Renal cortex interstitium (tissue), 15 donors: ENCODE measurements around the gene LRRC40. TPM values are rescaled to one million over a fixed set of nuclear protein-coding genes. Genes with fewer than 3 reads are reported as not detected.

ENCODE experiments used
- DNase-seq, 11 donors: peaks; one replicate each; pipeline ENCODE4 v3.0.0-alpha.2; 2013; ENCODE audit warnings: low read depth in 9 of 11, low spot score in 4 of 11; ENCODE audit errors: extremely low read depth in 1 of 11
- long read RNA-seq, 16 experiments: transcript quantifications; one replicate each; lab custom pipeline, GENCODE V29; 2026
- polyA plus RNA-seq, 3 donors: library from polyadenylated mRNA; unstranded; fragments of 120-200 nt; gene quantifications; one replicate each; pipeline ENCODE4 v1.2.1, GENCODE V29; 2013; ENCODE audit not compliant: insufficient read length in 3 of 3

The LRRC40 gene
- polyA plus RNA-seq: 10 to 100 TPM; 23.4 to 27.5 (median 24.9) TPM
- long read RNA-seq, donor 1, partial matches to known transcripts: 0 of 3 reads
- long read RNA-seq, donor 1, other reads (novel, unspliced or antisense): 0 of 3 reads
- long read RNA-seq, donor 2, partial matches to known transcripts: 0 of 2 reads
- long read RNA-seq, donor 2, other reads (novel, unspliced or antisense): 0 of 2 reads
- long read RNA-seq, donor 3, transcript LRRC40-201 (15 exons, 2,884 nt): major isoform, 7 of 865 reads
- long read RNA-seq, donor 3, partial matches to known transcripts: 817 of 865 reads
- long read RNA-seq, donor 3, other reads (novel, unspliced or antisense): 41 of 865 reads
- long read RNA-seq, donor 4, partial matches to known transcripts: 588 of 613 reads
- long read RNA-seq, donor 4, other reads (novel, unspliced or antisense): 22 of 613 reads
- long read RNA-seq, donor 5: 0 reads
- long read RNA-seq, donor 6, partial matches to known transcripts: 705 of 709 reads
- long read RNA-seq, donor 6, other reads (novel, unspliced or antisense): 0 of 709 reads
- long read RNA-seq, donor 7, transcript LRRC40-201 (15 exons, 2,884 nt): major isoform, 6 of 792 reads
- long read RNA-seq, donor 7, partial matches to known transcripts: 757 of 792 reads
- long read RNA-seq, donor 7, other reads (novel, unspliced or antisense): 29 of 792 reads
- long read RNA-seq, donor 8, transcript LRRC40-201 (15 exons, 2,884 nt): major isoform, 11 of 1,196 reads
- long read RNA-seq, donor 8, partial matches to known transcripts: 1,160 of 1,196 reads
- long read RNA-seq, donor 8, other reads (novel, unspliced or antisense): 25 of 1,196 reads
- long read RNA-seq, donor 9, partial matches to known transcripts: 356 of 370 reads
- long read RNA-seq, donor 9, other reads (novel, unspliced or antisense): 13 of 370 reads
- long read RNA-seq, donor 10, transcript LRRC40-201 (15 exons, 2,884 nt): major isoform, 5 of 22 reads
- long read RNA-seq, donor 10, partial matches to known transcripts: 17 of 22 reads
- long read RNA-seq, donor 10, other reads (novel, unspliced or antisense): 0 of 22 reads
- long read RNA-seq, donor 11, transcript LRRC40-201 (15 exons, 2,884 nt): major isoform, 11 of 384 reads
- long read RNA-seq, donor 11, partial matches to known transcripts: 341 of 384 reads
- long read RNA-seq, donor 11, other reads (novel, unspliced or antisense): 32 of 384 reads
- long read RNA-seq, donor 12, partial matches to known transcripts: 407 of 408 reads
- long read RNA-seq, donor 12, other reads (novel, unspliced or antisense): 0 of 408 reads
- long read RNA-seq, donor 13, transcript LRRC40-201 (15 exons, 2,884 nt): major isoform, 9 of 9 reads
- long read RNA-seq, donor 13, partial matches to known transcripts: 0 of 9 reads
- long read RNA-seq, donor 13, other reads (novel, unspliced or antisense): 0 of 9 reads
- long read RNA-seq, donor 14, transcript LRRC40-201 (15 exons, 2,884 nt): major isoform, 8 of 8 reads
- long read RNA-seq, donor 14, partial matches to known transcripts: 0 of 8 reads
- long read RNA-seq, donor 14, other reads (novel, unspliced or antisense): 0 of 8 reads
- long read RNA-seq, donor 15, partial matches to known transcripts: 119 of 127 reads
- long read RNA-seq, donor 15, other reads (novel, unspliced or antisense): 5 of 127 reads
- long read RNA-seq, donor 16, transcript LRRC40-201 (15 exons, 2,884 nt): major isoform, 6 of 1,859 reads
- long read RNA-seq, donor 16, partial matches to known transcripts: 1,771 of 1,859 reads
- long read RNA-seq, donor 16, other reads (novel, unspliced or antisense): 82 of 1,859 reads

DNA sequence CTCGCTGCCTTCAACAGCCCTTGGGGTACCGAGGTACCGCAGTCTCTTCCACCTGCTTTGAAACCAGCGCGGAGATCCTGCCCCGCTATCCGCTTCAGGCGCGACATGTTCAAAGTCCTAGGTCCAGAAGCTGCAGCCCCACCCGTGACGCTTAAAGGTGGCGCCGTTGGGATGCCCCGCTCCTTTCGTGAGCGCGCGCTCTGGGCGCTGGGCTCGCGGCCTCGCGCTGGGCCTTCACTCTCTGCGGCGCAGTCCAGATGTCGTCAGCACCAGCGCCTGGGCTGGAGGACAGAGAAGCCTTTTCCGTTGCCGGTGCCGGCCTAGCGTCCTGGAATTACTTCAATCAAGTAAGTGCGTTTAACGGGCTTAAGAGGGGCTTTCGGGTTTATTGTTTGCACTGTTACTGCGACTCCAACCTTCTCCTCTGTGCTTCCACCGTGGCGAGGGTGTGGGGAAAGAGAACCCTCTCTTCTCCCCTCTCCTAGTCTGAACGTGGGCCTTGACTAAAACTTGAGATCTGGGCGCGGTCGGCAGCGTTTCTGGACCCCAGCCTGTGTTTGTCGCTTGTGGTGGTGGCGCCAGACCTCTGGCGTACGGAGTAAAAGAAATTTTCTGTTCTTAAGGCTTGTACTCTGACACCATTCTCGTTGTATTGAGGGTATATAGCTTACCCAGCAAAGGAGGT lies at the start of gene LRRC40:
TSS of gene LRRC40 (minus strand) at position 146 of the 685 bp plus-strand sequence. CDS start at position 107, 39 bp downstream.
- peak; percentile 90 to 97 (median 96) for DNase-seq

DNA sequence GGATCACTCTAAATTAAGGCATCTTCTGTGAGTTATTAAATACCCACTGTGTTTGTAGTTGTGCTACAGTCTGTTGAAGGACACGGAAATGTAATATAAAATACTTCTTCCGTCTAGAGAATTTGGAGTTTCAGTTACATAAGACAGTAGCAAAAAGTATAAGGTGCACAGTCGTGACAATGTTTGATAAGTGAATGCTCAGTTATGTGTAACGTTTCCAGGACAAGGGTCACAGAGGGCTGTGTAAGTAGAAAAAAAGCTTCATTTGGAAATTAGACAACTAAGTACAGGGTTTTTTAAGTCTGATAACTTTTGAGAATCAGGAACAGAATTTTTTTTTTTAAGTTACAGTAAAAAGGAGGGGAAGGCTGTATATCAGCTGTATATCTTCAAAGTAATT lies 43.4 kb upstream of the LRRC40 start:
- DNase-seq: no peak

DNA sequence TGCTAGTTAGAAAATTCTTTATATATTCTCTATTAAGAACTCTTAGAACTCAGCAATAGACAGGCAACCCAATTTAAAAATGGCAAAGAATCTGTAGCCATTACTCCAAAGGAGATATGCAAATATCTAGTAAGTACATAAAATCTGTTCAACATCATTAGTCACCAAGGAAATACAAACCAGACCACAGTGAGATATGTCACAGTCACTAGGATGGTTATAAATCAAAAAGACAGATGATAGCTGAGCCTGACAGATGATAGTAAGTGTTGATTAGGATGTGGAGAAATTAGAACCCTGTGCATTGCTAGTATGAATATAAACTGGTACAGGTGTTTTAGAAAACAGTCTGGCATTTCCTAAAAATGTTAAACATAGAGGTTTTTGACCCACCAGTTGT lies 42.4 kb upstream of the LRRC40 start:
- no peak for DNase-seq

DNA sequence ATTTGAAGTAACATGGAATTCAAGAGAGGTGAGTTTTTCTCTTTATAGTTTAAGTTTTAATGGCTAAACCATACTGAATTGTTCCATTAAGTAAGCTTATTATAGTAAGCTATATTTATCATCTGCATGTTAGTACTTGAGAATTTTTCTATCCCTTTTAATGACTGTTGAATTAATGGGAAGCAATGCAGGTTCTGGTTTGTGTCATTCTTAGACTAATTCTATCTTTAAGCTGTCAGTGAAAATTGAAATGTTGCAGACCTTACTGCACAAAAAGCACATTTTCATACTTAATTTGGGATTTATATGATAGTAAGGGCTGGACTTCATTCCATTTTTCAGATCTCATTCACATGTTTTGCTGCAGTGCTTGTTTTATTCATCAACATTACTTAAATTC lies 41.7 kb upstream of the LRRC40 start:
- DNase-seq: no peak

DNA sequence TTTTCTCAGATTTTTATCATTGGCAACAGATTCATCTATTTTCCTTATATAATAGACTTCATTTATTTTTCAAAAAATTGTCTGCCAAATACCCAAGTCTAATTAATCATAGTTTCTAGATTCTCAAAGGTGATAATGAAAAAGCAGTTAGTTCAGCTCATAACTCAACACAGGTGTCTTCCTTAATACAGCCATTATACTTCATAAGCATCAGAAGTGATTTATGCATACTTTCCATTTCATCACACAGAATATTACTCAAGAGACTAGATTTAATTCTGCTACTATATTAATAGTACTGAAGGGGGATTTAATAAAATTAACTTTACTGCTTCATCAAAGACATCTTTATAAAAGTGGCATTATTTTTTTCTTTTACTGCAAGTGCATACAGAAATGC lies 34.6 kb upstream of the LRRC40 start:
- DNase-seq: no peak

DNA sequence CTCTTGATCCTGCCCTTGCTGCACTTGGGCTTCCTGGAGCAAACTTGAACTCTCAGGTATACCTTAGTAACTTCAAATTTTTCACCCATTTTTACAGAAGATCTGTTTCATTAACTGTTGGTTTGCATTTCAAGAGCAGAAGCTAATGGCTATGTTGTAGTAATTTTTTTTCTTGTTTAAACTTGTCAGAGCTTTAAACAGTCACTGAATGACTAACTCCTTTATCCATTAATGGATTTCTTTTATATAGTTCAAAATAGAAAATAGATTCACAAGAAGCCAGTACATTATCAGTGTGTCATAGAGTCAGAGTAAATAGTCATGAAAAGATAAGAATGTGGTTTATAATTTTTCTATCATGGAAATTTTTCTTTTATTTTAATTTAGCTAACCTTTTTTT lies 29.4 kb upstream of the LRRC40 start:
- no peak for DNase-seq

DNA sequence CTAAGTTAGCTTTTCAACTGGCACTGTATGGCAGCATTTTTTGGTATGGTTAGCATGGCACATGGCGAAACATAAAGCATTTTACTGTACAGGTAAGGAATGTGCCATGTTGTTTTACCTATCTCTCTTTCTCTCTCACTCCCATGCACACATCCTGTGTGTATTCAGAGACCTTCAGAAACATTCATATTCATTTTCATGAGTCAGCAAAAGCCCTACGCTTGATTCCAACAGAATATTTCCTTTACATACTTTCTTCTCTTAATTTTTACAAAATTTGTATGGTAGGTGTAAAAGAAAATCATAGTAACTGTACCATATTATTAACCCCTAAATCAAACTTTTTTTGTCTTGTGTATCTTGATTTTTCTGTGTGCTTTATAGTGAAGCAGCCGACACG lies 26.1 kb upstream of the LRRC40 start:
- DNase-seq: no peak

DNA sequence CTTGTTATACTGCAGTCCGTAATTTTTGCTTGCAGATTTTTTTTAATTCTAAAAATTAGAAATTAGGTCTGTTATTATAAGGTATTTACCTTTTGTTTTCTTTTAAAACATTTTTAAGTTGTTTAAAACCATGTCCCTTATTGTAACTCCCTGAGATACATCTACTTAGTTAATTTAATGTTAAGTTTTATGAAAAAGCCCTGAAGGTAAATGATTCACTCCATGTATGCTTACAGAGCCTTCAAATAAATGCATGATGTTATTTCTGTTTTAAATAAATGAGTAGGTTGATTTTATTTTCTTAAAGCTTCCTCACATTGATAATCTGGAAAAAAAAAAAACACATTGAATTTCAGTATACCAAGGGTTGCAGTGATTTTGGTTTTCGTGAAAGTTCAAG lies 23.3 kb upstream of the LRRC40 start:
- no peak for DNase-seq

DNA sequence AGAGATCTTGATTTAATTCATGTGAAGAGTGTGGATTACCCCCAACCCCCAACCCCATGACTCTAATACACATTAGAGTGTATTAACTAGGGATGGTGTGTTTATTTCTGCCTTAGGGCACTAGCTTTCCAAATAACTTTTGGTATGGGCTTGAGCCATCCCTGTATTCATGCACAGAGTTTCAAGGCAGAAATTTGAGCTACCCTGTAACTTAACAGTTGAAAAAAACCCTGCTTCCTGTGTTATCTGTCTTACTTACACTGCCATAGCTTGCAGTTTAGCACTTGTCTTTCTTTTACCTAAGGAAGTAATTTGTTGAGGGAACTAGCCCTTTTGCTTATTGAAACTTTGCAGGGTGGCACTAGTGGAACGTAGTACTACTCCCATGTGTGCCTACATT lies 22.1 kb upstream of the LRRC40 start:
- DNase-seq: no peak

DNA sequence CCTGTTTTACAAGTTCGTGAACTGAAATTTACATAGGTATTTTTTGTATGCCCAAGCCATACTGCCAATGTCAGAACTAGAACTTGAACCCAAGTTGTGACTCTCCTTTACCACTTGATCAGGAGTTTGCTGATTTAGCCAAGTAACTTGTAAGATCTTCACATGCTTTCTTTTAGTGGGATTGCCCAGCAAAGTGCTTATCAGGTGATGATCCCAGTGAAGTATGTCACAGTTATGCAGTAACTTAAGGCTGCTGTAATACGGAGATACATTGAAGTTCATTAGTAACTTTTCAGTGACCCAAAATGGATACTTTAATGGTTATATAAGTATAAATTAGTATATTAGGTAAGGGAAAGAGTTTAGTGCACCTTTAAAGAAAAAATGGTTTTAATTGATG lies 19.6 kb upstream of the LRRC40 start:
- no peak for DNase-seq

DNA sequence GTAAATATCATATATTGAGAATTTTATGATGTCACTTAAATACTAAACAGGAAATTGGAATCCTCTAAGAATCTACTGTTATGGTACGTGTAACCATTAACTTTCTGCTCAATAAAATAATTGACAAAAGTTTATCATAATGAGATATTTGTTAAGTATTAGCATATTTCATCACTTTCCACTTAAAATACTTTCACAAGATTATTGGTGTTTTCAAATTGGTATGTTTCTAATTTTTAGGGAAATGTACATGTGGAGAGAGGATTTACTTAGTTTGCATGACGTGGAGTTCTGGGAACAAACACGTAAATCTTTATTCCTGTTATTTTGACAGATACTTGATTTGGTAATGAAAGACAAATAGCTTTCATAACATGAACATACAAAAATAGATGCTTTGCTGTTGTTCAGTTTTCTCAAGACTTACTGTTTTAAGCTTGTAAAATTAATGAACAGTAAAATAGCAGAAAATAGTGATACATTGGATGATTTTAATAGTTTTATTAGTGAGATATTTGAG lies 17.4 kb upstream of the LRRC40 start:
- DNase-seq: no peak

DNA sequence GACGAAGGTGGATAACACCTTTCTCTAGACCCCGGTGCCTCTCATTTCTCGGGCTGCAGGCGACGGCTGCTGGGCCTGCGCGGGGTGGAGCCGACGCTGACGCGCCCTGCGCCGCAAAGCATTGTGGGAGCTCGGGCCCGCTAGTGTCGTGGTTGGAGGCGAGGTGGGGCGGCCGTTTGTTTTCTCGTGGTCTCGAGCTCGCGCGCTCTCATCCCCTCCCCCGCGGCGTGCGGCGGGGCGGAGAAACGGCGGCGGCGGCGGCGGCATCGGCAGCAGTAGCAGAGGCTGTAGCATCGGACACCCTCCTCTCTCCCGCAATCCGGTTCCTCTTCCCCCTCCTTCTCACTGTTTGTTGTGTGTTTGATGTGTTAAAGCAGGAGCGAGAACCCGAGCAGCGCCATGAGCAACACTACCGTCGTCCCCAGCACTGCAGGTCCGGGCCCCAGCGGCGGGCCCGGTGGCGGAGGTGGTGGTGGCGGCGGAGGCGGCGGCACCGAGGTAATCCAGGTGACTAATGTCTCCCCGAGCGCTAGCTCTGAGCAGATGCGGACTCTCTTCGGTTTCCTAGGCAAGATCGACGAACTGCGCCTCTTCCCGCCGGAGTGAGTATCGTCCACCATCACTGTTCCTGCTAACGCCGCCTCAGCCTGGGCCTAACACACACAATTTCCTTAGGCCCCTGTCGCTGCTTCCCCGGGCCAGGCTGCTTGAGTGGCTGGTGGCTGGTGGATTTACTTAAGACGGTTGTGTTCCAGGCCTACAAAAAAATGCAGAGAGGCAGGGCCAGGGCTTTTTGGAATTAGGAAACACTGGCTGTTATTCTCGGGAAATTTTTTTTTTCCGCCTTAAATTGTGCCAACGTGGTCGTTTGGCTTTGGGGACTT lies 16.1 kb upstream of the LRRC40 start, which contains the start of gene SRSF11:
TSS of gene SRSF11 (plus strand) at position 143 of the 884 bp plus-strand sequence. CDS start at position 400, 257 bp downstream.
- DNase-seq: peak; percentile 85 to 96 (median 94)

DNA sequence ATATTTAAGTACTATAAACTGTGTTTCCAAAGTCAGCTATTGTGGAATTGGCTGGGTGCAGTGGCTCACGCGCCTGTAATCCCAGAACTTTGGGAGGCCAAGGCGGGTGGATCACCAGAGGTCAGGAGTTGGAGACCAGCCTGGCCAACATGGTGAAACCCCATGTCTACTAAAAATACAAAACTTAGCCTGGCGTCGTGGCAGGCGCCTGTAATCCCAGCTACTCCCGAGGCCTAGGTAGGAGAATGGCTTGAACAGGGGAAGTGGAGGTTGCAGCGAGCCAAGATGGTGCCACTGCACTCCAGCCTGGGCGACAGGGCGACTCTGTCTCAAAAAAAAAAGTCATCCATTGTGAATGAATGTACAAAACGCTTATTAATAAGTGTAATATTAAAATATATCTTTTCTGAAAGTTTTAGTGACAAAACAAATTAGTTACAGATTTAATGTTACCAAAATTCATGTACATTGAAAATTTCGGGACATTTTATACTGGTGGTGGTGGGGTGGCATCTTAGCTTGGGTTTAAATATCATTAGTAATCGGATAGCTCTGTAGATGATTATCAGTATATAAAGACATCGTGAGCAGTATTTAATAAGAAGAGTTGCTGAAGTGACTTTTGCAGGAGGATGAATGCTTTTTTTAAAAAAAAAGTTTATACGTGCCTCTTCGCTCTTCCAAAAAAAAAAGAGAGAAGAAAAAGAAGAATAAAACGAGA lies 15.3 kb upstream of the LRRC40 start:
- no peak for DNase-seq

DNA sequence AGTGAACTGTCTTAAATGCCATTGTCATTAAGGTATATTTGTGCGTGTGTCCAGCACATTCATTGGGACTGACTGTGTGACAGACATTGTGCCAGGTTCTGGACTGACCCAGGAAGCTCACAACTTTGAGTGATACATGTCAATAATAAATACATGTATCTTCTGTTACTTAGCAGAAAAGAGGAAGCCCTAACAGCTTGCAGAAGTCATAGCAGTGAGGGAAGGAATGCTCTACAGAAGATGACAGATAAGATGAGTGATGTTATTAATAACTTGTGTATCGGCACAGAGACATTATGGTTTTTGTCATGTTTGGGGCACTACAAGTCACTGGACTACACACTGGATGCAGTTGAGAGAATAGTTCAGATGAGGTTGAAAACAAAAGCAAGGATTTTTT lies 14.6 kb upstream of the LRRC40 start:
- no peak for DNase-seq

DNA sequence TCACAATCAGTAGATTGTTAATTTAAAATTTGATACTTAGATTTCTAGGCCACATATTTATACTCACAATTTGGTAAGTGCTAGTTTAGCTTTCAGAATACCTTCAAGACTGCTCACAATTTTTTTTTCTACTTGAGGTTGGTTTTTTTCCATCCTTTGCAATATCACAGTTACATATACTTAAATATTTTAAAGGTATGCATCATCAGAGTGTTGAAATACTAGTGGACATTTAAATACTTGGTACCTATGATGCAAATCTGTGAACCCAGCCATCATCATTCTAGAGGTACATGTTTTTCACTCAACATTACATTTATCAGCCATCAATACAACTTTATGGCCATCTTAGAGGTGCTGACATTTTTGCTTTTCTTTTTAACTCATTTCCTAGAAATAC lies 6.2 kb upstream of the LRRC40 start:
- DNase-seq: no peak

DNA sequence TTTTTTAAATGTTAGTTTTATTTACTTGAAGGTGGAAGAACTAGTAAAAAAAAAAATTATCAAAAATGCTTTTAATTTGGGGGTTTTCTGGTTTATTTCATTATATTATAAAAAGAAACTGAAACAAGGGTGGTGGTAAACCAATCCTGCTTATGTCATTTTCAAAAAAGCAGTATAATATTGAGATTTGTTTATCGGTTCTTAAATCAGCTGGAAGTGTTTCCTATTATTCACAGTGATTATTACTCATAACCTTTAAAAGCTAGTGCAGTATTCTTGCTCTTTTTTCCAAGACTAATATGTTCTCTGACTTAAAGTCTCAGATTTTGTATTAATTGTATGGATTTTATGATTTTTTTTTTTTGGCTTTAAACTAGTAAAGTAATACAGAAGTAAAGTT lies 5.4 kb upstream of the LRRC40 start:
- DNase-seq: no peak
